Right atrium auricular region (tissue), 2 donors: ENCODE results near the gene TSPAN18. TPM values are rescaled to one million over a fixed set of nuclear protein-coding genes. Genes with fewer than 3 reads are reported as not detected.

Source experiments
- DNase-seq: peaks from one replicate; pipeline ENCODE4 v3.0.0-alpha.2; 2019; ENCODE audit warnings: low spot score
- H3K27ac ChIP-seq, 2 donors: fragments of 200-600 bp; sonication (generic); 1 replicate in 1 of 2; 2 replicates in 1 of 2; pipeline ENCODE4 v1.5.1; 2016 to 2019
- H3K27me3 ChIP-seq, 2 donors: fragments of 200-600 bp; sonication (generic); one replicate each; pipeline versions ENCODE4 v1.5.1 to v1.6.0; 2017 to 2019
- H3K36me3 ChIP-seq: fragments of 200-600 bp; sonication (generic); one replicate; pipeline ENCODE4 v1.5.1; 2016
- H3K4me1 ChIP-seq, 2 donors: fragments of 200-600 bp; sonication (generic); one replicate each; pipeline versions ENCODE4 v1.5.1 to v1.6.0; 2017 to 2019
- H3K4me3 ChIP-seq, 2 donors: fragments of 200-600 bp; sonication (generic); 1 replicate in 1 of 2; 2 replicates in 1 of 2; pipeline ENCODE4 v1.5.1; 2017 to 2019; ENCODE audit warnings: mild to moderate bottlenecking in 1 of 2, moderate library complexity in 1 of 2
- H3K9me3 ChIP-seq, 2 donors: fragments of 200-600 bp; sonication (generic); one replicate each; pipeline ENCODE4 v1.5.1; 2019
- total RNA-seq, 2 donors: library from RNA; depleted of rRNA; stranded (reverse); fragments of >200 nt; gene quantifications; one replicate each; pipeline ENCODE4 v1.1.0, GENCODE V29; 2016
- TF ChIP-seq, protein P1 (sequence below), 2 donors: fragments of 200-600 bp; sonication (generic); IDR thresholded peaks; one replicate each; pipeline ENCODE4 v1.5.1; 2019; ENCODE audit warnings: antibody characterized with exemption in 2 of 2

Gene TSPAN18
- total RNA-seq, 2 donors from 2014 or later = 76.3 to 79.3 TPM

DNA sequence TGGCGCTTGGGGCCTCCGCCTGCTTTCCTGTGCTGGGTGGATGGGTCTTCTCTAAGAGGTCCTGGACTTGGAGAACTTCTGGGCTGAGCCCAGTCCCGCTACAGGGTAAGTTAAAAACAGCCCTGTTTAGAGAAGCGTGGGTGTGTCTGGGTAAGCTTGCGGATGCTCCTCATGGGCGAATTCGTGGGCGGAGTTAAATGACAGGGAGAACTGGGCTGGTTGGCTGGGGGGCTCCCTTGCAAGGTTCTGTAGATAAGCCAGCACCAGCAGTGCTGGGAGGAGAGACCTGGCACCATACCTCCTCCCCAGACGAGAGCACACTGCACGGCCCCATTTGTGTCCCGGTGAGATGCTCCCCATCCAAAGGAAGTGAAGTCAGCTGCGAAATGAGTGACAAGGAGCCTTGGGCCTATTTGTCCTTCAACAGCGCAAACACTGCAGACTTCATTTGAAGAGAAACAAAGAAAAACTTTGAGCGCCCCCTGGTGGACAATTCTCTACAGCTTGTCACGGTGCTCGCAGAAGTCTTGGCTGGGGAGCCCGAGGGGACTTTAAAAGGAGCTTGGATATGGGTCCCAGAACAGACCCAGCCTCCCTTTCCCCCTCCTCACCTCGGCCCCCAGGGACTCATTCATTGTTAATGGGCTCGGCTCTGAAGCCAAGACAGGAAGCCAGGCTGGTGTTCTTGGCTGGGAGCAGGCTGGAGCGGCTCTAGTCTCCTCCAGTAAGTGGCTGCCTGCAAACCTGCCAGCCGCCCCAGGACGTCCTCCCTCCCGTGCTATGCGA, 184.5 kb downstream of the TSPAN18 start:
- H3K27me3 ChIP-seq = no peaks in the 10 kb centered on the region
- no peaks in the 10 kb centered on the region for H3K9me3 ChIP-seq
- peak; percentile 94 for DNase-seq
- peak overlapping the region; percentile 25 to 62 for H3K27ac ChIP-seq
- H3K36me3 ChIP-seq = peaks cover 15% of the 10 kb centered on the region
- H3K4me1 ChIP-seq = peaks cover 0 to 28% of the 10 kb centered on the region in 2 donors
- no peak overlapping the region for H3K4me3 ChIP-seq
- TF ChIP-seq, protein P1, sequence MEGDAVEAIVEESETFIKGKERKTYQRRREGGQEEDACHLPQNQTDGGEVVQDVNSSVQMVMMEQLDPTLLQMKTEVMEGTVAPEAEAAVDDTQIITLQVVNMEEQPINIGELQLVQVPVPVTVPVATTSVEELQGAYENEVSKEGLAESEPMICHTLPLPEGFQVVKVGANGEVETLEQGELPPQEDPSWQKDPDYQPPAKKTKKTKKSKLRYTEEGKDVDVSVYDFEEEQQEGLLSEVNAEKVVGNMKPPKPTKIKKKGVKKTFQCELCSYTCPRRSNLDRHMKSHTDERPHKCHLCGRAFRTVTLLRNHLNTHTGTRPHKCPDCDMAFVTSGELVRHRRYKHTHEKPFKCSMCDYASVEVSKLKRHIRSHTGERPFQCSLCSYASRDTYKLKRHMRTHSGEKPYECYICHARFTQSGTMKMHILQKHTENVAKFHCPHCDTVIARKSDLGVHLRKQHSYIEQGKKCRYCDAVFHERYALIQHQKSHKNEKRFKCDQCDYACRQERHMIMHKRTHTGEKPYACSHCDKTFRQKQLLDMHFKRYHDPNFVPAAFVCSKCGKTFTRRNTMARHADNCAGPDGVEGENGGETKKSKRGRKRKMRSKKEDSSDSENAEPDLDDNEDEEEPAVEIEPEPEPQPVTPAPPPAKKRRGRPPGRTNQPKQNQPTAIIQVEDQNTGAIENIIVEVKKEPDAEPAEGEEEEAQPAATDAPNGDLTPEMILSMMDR (IDR thresholded peaks at IDR 0.05) = peak; percentile 66 to 93

DNA sequence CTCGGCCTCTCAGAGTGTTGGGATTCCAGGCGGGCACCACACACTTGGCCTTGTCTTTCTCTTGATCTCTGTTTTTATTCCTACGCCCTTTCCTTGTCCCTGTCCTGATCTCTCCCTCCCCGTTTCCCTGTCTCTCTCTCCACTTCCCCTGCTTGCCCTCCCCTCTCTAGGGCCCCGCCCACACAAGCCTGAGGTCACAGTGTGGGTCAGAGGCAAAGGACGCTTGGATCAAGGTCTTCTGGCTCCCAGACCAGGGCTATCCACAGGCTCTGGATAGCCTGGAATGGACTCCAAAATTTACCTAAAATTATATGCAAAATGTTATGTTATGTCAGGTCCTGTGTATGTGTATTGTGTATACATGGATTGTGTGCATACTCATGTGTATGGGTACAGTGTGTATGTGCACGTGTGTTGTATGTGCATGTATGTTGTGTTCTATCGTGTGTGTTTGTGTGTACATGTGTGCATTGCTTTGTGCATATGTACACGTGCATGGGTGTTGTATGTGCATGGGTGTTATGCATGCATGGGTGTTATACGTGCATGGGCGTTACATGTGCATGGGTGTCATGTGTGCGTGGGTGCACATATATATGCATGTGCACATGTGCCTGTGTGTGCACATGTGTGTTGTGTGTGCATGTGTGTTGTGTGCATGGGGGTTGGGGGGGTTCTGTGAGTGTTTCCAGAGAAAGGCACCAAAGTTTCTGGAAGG, 185.7 kb downstream of the TSPAN18 start:
- Histone ChIP-seq H3K9me3 (no peaks in the 10 kb centered on the region), H3K27ac (no peak overlapping the region), H3K27me3 (no peaks in the 10 kb centered on the region), H3K4me3 (no peak overlapping the region), H3K4me1 (peaks cover 0 to 40% of the 10 kb centered on the region in 2 donors), H3K36me3 (peaks cover 15% of the 10 kb centered on the region)
- DNase-seq = no peak
- TF ChIP-seq, protein P1 (IDR thresholded peaks at IDR 0.05) = no peak

GRCh38 chr11:44913502-44913901, 186.7 kb downstream of the TSPAN18 start:
- DNase-seq = no peak
- Histone ChIP-seq H3K9me3 (no peaks in the 10 kb centered on the region), H3K4me3 (no peak overlapping the region), H3K27me3 (no peaks in the 10 kb centered on the region), H3K4me1 (peaks cover 0 to 41% of the 10 kb centered on the region in 2 donors), H3K36me3 (peaks cover 21% of the 10 kb centered on the region), H3K27ac (no peak overlapping the region)
- TF ChIP-seq, protein P1 (IDR thresholded peaks at IDR 0.05) = no peak

GRCh38 chr11:44914105-44914504, 187.3 kb downstream of the TSPAN18 start:
- H3K9me3 ChIP-seq = no peaks in the 10 kb centered on the region
- no peak overlapping the region for H3K4me3 ChIP-seq
- no peak for DNase-seq
- no peak overlapping the region for H3K27ac ChIP-seq
- H3K36me3 ChIP-seq = peaks cover 23% of the 10 kb centered on the region
- TF ChIP-seq, protein P1 (IDR thresholded peaks at IDR 0.05) = no peak
- H3K27me3 ChIP-seq = no peaks in the 10 kb centered on the region
- H3K4me1 ChIP-seq = peaks cover 0 to 41% of the 10 kb centered on the region in 2 donors

DNA sequence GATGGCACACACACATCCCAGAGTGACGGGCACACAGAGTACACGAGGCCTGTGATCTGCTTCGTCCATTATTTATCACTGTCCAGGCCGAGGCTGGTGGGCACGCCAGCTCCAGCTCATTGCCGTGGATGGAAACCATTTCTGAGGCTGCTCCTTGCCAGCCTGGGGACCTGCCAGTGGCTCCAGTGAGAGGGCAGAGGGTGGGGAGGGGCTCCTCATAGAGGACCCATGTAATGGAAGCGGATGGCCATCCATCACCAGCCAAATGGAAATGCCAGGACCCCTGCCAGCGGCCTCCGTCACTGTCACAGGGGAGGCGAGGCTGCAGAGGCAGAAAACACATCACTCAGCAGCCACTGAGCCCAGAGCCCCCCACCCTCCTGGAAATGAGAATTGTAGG, 188.2 kb downstream of the TSPAN18 start:
- Histone ChIP-seq H3K27ac (no peak overlapping the region), H3K4me3 (no peak overlapping the region), H3K36me3 (peaks cover 27% of the 10 kb centered on the region), H3K9me3 (no peaks in the 10 kb centered on the region), H3K4me1 (peaks cover 0 to 41% of the 10 kb centered on the region in 2 donors), H3K27me3 (no peaks in the 10 kb centered on the region)
- TF ChIP-seq, protein P1 (IDR thresholded peaks at IDR 0.05) = no peak
- DNase-seq = no peak
